ENCODE data around the gene BCAS1. TPM values are rescaled to one million over a fixed set of nuclear protein-coding genes. Genes with fewer than 3 reads are reported as not detected.

The BCAS1 gene
- total and polyA plus RNA-seq, 2 donors from 2014 or later, result 1.1 to 4.8 TPM

DNA sequence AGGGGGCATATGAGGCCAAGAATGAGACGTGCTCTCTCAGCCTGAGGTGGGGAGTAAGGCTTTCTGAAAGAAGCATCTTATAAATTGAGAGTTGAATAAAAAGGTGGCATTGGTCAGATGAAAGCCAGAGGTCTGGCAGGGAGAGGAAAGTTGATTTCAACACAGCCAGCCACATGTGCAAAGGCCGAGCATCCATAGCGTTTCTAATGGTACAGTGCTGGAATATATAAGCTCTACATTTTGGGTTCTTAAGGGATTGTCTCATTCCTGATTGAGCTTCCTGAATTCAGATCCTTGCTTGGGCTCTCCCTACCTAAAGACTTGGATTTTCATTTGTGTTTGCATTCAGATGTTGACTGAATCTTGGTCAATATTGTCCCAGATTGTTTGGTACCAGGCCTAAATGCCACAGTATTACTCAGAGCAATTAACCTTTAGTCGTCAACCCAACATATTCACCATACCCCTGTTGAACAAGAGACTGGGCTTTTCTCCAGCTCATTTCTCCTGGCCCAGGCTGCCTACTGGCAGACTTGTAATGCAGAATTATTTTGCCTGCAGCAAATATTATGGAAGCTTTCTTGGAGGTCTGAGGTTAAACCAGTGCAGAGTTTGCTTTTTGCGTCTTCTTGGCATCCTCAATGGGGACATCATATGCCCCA lies 14.5 kb upstream of the BCAS1 start:
- intact Hi-C loops (cut with DNase I), result no loop called here
- no peaks in the 10 kb centered on the region for H3K36me3 ChIP-seq (ENCODE audit: control insufficient read depth in 2 of 3, insufficient read depth in 3 of 3, low read length in 3 of 3)
- DNase-seq (no peak), FAIRE-seq (no peak)
- no peak overlapping the region for H3K9ac ChIP-seq (ENCODE audit: low read length in 3 of 3)
- H3K27me3 ChIP-seq (ENCODE audit: control insufficient read depth, insufficient read depth, low read length), result no peaks in the 10 kb centered on the region
- H3K27ac ChIP-seq (ENCODE audit: low read depth in 2 of 2, low read length in 2 of 2), result no peak overlapping the region
- TF ChIP-seq, protein P1, sequence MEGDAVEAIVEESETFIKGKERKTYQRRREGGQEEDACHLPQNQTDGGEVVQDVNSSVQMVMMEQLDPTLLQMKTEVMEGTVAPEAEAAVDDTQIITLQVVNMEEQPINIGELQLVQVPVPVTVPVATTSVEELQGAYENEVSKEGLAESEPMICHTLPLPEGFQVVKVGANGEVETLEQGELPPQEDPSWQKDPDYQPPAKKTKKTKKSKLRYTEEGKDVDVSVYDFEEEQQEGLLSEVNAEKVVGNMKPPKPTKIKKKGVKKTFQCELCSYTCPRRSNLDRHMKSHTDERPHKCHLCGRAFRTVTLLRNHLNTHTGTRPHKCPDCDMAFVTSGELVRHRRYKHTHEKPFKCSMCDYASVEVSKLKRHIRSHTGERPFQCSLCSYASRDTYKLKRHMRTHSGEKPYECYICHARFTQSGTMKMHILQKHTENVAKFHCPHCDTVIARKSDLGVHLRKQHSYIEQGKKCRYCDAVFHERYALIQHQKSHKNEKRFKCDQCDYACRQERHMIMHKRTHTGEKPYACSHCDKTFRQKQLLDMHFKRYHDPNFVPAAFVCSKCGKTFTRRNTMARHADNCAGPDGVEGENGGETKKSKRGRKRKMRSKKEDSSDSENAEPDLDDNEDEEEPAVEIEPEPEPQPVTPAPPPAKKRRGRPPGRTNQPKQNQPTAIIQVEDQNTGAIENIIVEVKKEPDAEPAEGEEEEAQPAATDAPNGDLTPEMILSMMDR (IDR thresholded peaks at IDR 0.05; ENCODE audit: borderline replicate concordance, extremely low read depth, insufficient read depth), result no peak
- no peaks in the 10 kb centered on the region for H3K4me1 ChIP-seq (ENCODE audit: control insufficient read depth in 2 of 3, insufficient read depth in 2 of 3, low read depth in 1 of 3, low read length in 3 of 3)
- H3K9me3 ChIP-seq (ENCODE audit: control insufficient read depth in 2 of 3, insufficient read depth in 1 of 3, low read length in 3 of 3), result no peaks in the 10 kb centered on the region
- no peak overlapping the region for H3K4me3 ChIP-seq (ENCODE audit: low read length in 3 of 3)

DNA sequence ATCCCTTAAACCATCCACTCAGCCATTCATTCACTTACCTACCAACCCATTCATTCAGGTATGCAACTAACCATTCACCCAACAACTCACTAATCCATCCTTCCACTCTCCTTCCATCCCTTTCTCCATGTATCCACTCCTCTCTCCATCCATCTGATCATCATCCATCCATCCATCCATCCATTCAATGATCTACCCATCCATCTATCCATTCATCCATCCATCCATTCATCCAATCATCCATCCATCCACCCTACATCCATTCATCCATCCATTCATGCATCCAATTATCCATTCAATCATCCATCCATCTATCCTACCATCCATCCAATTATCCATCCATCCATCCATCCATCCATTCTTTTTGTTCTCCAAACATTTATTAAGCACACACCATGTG lies 13.8 kb upstream of the BCAS1 start:
- no peak overlapping the region for H3K27ac ChIP-seq (ENCODE audit: low read depth in 2 of 2, low read length in 2 of 2)
- no peak overlapping the region for H3K9ac ChIP-seq (ENCODE audit: low read length in 3 of 3)
- FAIRE-seq (no peak), DNase-seq (no peak)
- H3K9me3 ChIP-seq (ENCODE audit: control insufficient read depth in 2 of 3, insufficient read depth in 1 of 3, low read length in 3 of 3), result no peaks in the 10 kb centered on the region
- H3K4me1 ChIP-seq (ENCODE audit: control insufficient read depth in 2 of 3, insufficient read depth in 2 of 3, low read depth in 1 of 3, low read length in 3 of 3), result no peaks in the 10 kb centered on the region
- intact Hi-C loops (cut with DNase I), result no loop called here
- no peaks in the 10 kb centered on the region for H3K36me3 ChIP-seq (ENCODE audit: control insufficient read depth in 2 of 3, insufficient read depth in 3 of 3, low read length in 3 of 3)
- H3K27me3 ChIP-seq (ENCODE audit: control insufficient read depth, insufficient read depth, low read length), result no peaks in the 10 kb centered on the region
- H3K4me3 ChIP-seq (ENCODE audit: low read length in 3 of 3), result no peak overlapping the region
- TF ChIP-seq, protein P1 (IDR thresholded peaks at IDR 0.05; ENCODE audit: borderline replicate concordance, extremely low read depth, insufficient read depth), result no peak

DNA sequence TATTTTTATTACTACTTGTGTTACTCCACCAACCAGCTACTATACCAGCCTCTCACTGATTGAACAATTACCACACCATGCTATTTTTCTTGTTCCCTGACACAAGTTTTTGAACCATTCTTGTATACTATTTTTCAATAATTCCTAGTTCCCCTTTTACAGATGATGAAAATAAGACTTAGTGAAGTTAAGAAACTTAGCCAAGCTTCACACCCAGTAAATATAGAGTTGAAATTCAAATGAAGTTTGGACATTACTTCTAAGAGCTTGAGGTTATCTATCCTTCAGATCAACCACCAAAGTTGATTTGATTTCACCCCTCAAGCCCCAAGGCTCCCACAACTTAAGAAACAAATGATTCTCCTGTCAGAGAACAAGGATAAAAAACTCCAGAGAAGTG lies 13.1 kb upstream of the BCAS1 start:
- Histone ChIP-seq H3K9me3 (ENCODE audit: control insufficient read depth in 2 of 3, insufficient read depth in 1 of 3, low read length in 3 of 3) (no peaks in the 10 kb centered on the region), H3K9ac (ENCODE audit: low read length in 3 of 3) (no peak overlapping the region), H3K4me3 (ENCODE audit: low read length in 3 of 3) (no peak overlapping the region), H3K4me1 (ENCODE audit: control insufficient read depth in 2 of 3, insufficient read depth in 2 of 3, low read depth in 1 of 3, low read length in 3 of 3) (no peaks in the 10 kb centered on the region), H3K36me3 (ENCODE audit: control insufficient read depth in 2 of 3, insufficient read depth in 3 of 3, low read length in 3 of 3) (no peaks in the 10 kb centered on the region), H3K27me3 (ENCODE audit: control insufficient read depth, insufficient read depth, low read length) (no peaks in the 10 kb centered on the region), H3K27ac (ENCODE audit: low read depth in 2 of 2, low read length in 2 of 2) (no peak overlapping the region)
- DNase-seq (no peak), FAIRE-seq (no peak)
- TF ChIP-seq, protein P1 (IDR thresholded peaks at IDR 0.05; ENCODE audit: borderline replicate concordance, extremely low read depth, insufficient read depth), result no peak
- intact Hi-C loops (cut with DNase I), result no loop called here

DNA sequence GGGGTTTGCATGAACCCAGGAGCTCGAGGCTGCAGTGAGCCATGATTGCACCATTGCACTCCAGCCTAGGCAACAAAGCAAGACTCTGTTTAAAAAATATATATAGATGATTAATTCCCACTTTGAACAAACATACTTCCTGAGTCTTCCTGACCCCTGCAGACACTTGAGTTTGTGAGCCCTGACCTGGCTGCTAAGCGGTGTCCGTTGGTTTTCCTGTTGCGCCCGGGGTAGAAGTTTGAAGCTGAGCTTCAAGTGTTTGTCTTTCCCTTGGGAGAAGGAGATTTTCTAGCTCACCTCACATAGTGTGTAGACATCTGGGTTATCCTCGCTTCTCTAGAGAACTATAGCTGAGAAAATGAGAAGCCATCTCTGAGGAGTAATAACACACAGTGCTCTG lies 11.7 kb upstream of the BCAS1 start:
- Histone ChIP-seq H3K27me3 (ENCODE audit: control insufficient read depth, insufficient read depth, low read length) (no peaks in the 10 kb centered on the region), H3K9ac (ENCODE audit: low read length in 3 of 3) (no peak overlapping the region), H3K4me3 (ENCODE audit: low read length in 3 of 3) (no peak overlapping the region), H3K36me3 (ENCODE audit: control insufficient read depth in 2 of 3, insufficient read depth in 3 of 3, low read length in 3 of 3) (no peaks in the 10 kb centered on the region), H3K4me1 (ENCODE audit: control insufficient read depth in 2 of 3, insufficient read depth in 2 of 3, low read depth in 1 of 3, low read length in 3 of 3) (no peaks in the 10 kb centered on the region), H3K9me3 (ENCODE audit: control insufficient read depth in 2 of 3, insufficient read depth in 1 of 3, low read length in 3 of 3) (no peaks in the 10 kb centered on the region), H3K27ac (ENCODE audit: low read depth in 2 of 2, low read length in 2 of 2) (no peak overlapping the region)
- intact Hi-C loops (cut with DNase I), result no loop called here
- DNase-seq (no peak), FAIRE-seq (no peak)
- TF ChIP-seq, protein P1 (IDR thresholded peaks at IDR 0.05; ENCODE audit: borderline replicate concordance, extremely low read depth, insufficient read depth), result no peak
